ENCODE measurements around the gene NRN1.
A peak's percentile ranks its signal among the peaks of the same experiment; 100 is the strongest.
"Not testable (repeated sequence)": the region's sequence is repeated elsewhere in the genome, so short reads cannot be mapped to it uniquely, and the experiment has no call there.

NRN1 gene

DNA sequence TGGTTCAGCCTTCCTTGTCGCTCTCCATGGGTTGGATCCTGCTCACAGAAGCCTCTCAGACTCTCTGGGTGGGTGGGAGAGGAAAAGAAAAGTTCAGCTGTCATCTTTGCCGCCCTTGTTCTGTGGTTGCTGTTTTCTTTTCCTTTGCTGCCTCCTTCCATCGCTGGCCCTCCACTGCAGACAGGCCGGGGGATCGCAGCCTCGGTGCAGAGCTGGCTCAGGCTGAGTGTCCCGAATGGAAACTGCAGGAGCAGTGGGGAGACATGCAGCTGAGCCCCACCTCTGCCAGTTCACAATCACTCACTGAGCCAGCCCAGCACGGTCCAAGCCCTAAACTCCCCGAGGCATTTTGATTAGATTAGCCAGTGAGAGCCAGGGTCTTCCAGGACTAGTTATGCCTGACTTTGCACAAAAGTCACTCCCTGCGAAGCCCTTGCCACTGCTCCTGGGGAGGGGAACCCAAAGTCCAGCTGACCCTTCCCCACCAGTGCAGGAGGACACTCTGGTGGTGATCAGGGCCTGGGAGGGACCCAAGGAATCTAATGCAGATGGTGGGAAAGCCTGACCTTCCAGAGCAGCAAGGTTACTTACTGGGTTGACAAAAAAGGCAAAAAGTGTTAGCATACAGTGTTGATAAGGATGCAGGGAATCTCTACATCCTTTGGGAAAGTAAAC, 14.0 kb downstream of the NRN1 start:
- H3K4me3 ChIP-seq (ENCODE audit: low read length): peak overlapping the region; percentile 17; the same call in 1 of the 2 replicates
- H3K36me3 ChIP-seq (ENCODE audit: insufficient read depth, low read depth, low read length): no peaks in the 10 kb centered on the region
- H3K4me1 ChIP-seq (ENCODE audit: insufficient read depth, low read length): peaks cover 11% of the 10 kb centered on the region; the same call in 1 of the 2 replicates
- H3K27ac ChIP-seq (ENCODE audit: low read length): no peak overlapping the region
- no peaks in the 10 kb centered on the region; the same call in 1 of the 2 replicates for H3K9me3 ChIP-seq (ENCODE audit: insufficient read depth, low read depth, low read length)
- H3K9ac ChIP-seq (ENCODE audit: low read depth, low read length): no peak overlapping the region
- peaks cover 97% of the 10 kb centered on the region for H3K27me3 ChIP-seq (ENCODE audit: insufficient read depth, low read length)

DNA sequence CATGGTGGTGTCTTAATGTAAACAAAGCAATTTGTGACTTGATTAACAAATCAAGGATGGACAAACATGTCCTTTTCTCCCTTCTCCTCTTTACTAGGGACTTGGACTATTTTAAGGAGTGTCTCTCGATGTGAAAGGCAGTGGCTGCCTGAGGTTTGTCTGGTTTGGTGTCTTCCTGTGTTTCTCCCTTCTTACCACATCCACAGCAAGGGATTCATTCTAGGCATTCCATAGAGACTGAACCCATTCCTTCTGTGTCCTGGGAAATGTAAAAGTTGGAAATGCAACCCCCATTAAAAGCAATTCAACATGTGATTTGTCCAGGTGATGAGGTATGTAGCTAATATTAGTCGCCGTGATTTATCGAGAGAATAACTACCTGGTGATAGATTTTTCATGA, 15.9 kb downstream of the NRN1 start:
- no peaks in the 10 kb centered on the region; the same call in 1 of the 2 replicates for H3K9me3 ChIP-seq (ENCODE audit: insufficient read depth, low read depth, low read length)
- peaks cover 78% of the 10 kb centered on the region for H3K27me3 ChIP-seq (ENCODE audit: insufficient read depth, low read length)
- no peak overlapping the region for H3K27ac ChIP-seq (ENCODE audit: low read length)
- no peaks in the 10 kb centered on the region for H3K36me3 ChIP-seq (ENCODE audit: insufficient read depth, low read depth, low read length)
- H3K4me3 ChIP-seq (ENCODE audit: low read length): no peak overlapping the region
- H3K9ac ChIP-seq (ENCODE audit: low read depth, low read length): no peak overlapping the region
- peaks cover 8% of the 10 kb centered on the region; the same call in 1 of the 2 replicates for H3K4me1 ChIP-seq (ENCODE audit: insufficient read depth, low read length)

DNA sequence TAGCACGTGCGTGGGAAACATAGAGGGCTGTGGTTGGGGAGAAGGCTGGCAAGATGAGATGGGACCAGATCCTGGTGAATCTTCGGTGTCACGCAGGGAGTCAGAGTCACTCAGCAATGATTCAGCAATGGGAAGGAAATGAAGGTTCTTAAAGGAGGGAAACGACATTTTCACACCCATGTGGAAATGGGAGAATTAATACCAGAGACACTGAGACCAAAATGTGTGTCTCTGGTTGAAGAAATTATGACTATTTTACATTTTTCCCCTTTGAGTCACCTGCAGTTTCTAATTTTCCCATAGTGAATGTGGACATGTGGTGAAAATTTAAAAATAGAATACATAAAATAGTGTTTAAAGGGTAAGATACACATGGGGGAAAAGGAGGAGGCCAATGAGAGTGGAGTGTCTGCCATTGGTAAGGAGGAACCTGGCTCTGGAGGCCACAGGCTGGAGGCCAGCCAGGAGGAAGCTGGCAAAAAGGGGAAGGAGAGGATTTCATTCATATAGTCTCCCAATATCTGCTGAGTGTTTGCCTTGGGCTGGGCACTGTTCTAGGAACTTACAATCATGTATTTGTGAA, 17.5 kb downstream of the NRN1 start:
- H3K9ac ChIP-seq (ENCODE audit: low read depth, low read length): no peak overlapping the region
- H3K4me1 ChIP-seq (ENCODE audit: insufficient read depth, low read length): 0 out of 2 replicates have a peak, but pooled peaks cover 3% of the 10 kb centered on the region
- peaks cover 62% of the 10 kb centered on the region for H3K27me3 ChIP-seq (ENCODE audit: insufficient read depth, low read length)
- H3K36me3 ChIP-seq (ENCODE audit: insufficient read depth, low read depth, low read length): no peaks in the 10 kb centered on the region
- H3K4me3 ChIP-seq (ENCODE audit: low read length): no peak overlapping the region
- H3K9me3 ChIP-seq (ENCODE audit: insufficient read depth, low read depth, low read length): no peaks in the 10 kb centered on the region
- H3K27ac ChIP-seq (ENCODE audit: low read length): no peak overlapping the region

DNA sequence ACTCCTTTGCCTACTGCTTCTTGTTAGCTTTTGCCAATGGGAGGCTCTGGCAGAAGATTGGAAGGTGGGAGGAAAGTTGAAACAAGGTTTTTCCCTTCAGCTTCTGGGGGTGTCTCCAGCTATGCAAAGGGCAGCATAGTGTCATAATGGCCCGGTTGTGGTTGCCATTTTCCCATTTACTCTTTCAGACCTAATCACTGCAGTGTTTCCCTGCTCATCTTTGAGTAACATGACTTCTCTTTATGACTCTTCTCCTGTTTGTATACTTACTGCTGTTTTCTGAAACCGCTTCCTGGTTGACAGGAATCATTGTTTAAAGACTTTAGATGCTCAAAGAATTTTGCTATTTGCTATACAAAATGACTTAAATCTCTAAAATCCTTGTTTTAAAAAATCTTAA, 19.9 kb downstream of the NRN1 start:
- Histone ChIP-seq H3K36me3 (ENCODE audit: insufficient read depth, low read depth, low read length) (no peaks in the 10 kb centered on the region), H3K27me3 (ENCODE audit: insufficient read depth, low read length) (peaks cover 39% of the 10 kb centered on the region), H3K4me3 (ENCODE audit: low read length) (no peak overlapping the region), H3K4me1 (ENCODE audit: insufficient read depth, low read length) (no peaks in the 10 kb centered on the region), H3K9me3 (ENCODE audit: insufficient read depth, low read depth, low read length) (no peaks in the 10 kb centered on the region), H3K27ac (ENCODE audit: low read length) (no peak overlapping the region), H3K9ac (ENCODE audit: low read depth, low read length) (no peak overlapping the region)

DNA sequence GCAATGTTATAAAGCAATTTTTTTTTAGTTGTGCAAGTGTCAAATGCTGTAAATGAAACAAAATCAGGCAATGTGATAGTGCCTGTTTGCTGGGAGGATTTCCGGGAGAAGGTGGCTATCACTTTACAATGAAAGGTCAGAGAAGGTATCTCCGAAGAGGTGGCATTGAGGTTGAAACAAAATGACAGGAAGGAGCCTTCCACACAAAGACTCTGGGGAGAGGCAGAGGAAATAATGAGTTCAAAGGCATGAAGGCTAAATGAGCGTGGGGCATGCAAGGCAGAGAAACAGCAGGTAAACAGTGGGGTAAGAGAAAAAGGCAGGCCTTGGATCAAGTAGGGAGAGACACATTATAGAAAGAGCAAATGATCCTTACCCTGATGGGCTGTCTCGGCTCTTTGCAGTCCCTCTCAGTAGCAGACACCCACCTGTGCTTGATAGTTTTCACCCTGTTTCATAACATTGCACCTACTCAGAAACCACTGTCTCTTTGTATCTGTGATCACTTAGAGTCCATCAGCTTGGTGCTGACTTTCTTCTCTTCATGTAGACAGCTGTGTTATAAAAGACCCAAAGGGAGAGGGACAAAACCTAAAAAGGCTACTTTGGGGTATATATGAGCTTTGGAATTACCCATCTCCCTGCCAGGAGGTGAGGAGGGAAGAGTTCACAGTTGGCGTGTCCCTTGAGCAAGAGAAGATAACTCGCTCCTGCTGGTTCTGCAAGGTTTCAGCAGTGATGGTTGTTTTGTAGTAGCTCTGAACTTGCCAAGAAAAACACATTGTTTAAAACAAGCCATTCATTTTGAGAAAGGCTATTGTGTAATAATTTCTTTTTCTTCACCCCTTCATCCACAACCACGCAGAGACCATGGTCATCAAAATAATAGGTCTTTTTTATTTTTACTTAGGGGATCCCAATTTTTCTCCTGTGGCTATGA, 22.3 kb downstream of the NRN1 start:
- H3K27me3 ChIP-seq (ENCODE audit: insufficient read depth, low read length): peaks cover 14% of the 10 kb centered on the region
- H3K9me3 ChIP-seq (ENCODE audit: insufficient read depth, low read depth, low read length): no peaks in the 10 kb centered on the region
- H3K4me1 ChIP-seq (ENCODE audit: insufficient read depth, low read length): no peaks in the 10 kb centered on the region
- H3K9ac ChIP-seq (ENCODE audit: low read depth, low read length): no peak overlapping the region
- H3K27ac ChIP-seq (ENCODE audit: low read length): no peak overlapping the region
- no peak overlapping the region for H3K4me3 ChIP-seq (ENCODE audit: low read length)
- H3K36me3 ChIP-seq (ENCODE audit: insufficient read depth, low read depth, low read length): no peaks in the 10 kb centered on the region

DNA sequence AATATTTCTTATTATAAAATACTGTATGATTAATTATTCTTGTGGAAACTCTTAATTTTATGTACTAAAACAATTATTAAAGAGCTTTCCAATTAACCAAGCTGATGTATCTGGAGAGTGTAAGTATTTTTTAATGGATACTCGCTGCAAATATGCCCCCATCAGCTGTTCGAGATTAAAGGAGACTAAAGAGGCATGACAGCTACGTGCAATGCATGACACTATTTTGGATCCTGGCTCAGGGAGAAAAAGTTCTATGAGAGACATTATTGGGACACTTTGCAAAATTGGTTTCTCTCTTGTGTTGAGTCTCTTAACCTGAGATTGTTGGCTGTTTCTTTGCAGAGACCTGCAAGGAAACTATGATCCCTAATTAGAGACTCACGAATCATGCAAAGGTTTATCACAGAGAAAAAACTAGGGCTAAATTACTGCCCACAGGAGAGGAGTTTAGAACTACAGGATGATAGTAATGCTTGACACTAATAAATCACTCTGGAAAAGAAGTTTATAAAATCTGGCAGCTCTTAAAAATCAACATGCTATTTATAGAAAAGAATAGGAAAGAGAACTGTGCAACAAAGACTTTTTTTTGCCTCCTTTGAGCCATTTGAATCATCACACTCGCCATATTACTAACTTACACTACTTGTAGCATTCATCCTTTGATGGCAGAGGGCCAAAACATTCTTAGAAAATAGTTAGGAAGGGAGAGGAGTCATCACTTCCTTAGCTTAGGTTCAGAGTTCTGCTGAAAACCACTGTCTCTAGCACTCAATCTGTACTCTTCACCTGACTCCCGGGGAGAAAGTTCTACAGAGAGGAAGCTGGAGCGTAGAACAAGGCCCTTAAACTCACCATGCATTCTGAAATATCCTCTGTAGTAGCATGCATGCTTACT, 25.3 kb downstream of the NRN1 start:
- H3K27me3 ChIP-seq (ENCODE audit: insufficient read depth, low read length): no peaks in the 10 kb centered on the region
- H3K27ac ChIP-seq (ENCODE audit: low read length): no peak overlapping the region
- peaks cover 4% of the 10 kb centered on the region; the same call in 1 of the 2 replicates for H3K9me3 ChIP-seq (ENCODE audit: insufficient read depth, low read depth, low read length)
- no peak overlapping the region for H3K9ac ChIP-seq (ENCODE audit: low read depth, low read length)
- H3K4me1 ChIP-seq (ENCODE audit: insufficient read depth, low read length): no peaks in the 10 kb centered on the region
- no peaks in the 10 kb centered on the region for H3K36me3 ChIP-seq (ENCODE audit: insufficient read depth, low read depth, low read length)
- no peak overlapping the region for H3K4me3 ChIP-seq (ENCODE audit: low read length)

DNA sequence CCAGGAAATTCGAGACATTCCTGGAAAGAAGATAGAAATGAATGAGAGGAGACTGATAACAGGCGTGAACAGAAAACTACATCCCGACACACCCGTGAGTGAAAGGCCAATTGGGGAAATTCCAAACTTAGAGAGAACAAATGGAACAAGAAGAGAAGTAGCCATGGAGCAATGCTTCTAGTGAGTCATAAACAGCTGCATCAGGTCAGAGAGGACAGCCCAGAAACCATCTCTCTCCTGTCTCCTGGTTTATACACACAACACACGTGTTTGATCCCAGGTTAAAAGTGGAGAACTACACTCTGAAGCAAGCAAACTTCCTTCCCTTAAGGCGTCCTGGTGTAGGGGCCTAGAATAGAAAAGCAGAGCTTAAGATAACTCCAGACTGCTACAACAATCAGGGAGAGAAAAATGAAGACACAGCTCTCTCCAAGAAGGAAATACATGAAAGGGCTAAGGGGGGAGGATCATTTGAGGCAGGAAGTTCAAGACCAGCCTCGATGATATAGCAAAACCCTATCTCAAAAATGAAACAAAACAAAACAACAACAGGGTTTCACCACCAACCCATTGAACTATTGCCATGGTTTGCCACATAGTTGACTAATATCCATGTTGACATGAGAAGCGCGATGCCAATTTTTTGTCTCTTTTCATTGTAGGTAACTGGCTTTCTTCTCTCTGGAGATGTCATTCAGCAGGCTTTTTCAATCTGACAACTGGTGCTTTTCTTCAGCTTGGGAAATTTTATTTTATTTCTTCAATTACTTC, 26.9 kb downstream of the NRN1 start:
- H3K27ac ChIP-seq (ENCODE audit: low read length): no peak overlapping the region

DNA sequence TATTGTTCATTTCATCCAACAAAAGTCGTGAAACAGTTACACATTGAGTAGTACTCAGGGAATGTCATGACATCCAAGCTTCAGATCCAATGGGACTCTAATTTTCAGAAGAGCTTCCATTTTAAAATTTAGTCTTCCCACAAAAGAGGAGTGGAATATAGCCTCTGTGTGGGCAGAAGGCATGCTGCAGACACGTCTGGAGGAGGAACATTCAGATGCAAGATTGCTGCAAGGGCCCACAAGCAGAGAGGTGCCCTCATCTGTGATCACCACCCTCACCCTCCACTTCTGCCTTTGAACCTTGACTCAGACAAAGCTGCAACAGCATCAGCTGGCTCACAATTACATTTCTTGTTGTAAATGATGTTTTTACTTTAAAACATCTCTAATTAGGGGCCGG, 29.9 kb downstream of the NRN1 start:
- no peak overlapping the region for H3K27ac ChIP-seq (ENCODE audit: low read length)
- H3K4me1 ChIP-seq (ENCODE audit: insufficient read depth, low read length): no peaks in the 10 kb centered on the region
- H3K27me3 ChIP-seq (ENCODE audit: insufficient read depth, low read length): no peaks in the 10 kb centered on the region
- no peak overlapping the region for H3K9ac ChIP-seq (ENCODE audit: low read depth, low read length)
- H3K36me3 ChIP-seq (ENCODE audit: insufficient read depth, low read depth, low read length): no peaks in the 10 kb centered on the region
- H3K9me3 ChIP-seq (ENCODE audit: insufficient read depth, low read depth, low read length): peaks cover 4% of the 10 kb centered on the region; the same call in 1 of the 2 replicates
- no peak overlapping the region for H3K4me3 ChIP-seq (ENCODE audit: low read length)

More for the DNA sequence above, 26.9 kb downstream of the NRN1 start:
- no peaks in the 10 kb centered on the region for H3K4me1 ChIP-seq (ENCODE audit: insufficient read depth, low read length)
- peaks cover 4% of the 10 kb centered on the region; the same call in 1 of the 2 replicates for H3K9me3 ChIP-seq (ENCODE audit: insufficient read depth, low read depth, low read length)
- no peaks in the 10 kb centered on the region for H3K36me3 ChIP-seq (ENCODE audit: insufficient read depth, low read depth, low read length)
- H3K9ac ChIP-seq (ENCODE audit: low read depth, low read length): no peak overlapping the region
- no peaks in the 10 kb centered on the region for H3K27me3 ChIP-seq (ENCODE audit: insufficient read depth, low read length)
- H3K4me3 ChIP-seq (ENCODE audit: low read length): no peak overlapping the region

DNA sequence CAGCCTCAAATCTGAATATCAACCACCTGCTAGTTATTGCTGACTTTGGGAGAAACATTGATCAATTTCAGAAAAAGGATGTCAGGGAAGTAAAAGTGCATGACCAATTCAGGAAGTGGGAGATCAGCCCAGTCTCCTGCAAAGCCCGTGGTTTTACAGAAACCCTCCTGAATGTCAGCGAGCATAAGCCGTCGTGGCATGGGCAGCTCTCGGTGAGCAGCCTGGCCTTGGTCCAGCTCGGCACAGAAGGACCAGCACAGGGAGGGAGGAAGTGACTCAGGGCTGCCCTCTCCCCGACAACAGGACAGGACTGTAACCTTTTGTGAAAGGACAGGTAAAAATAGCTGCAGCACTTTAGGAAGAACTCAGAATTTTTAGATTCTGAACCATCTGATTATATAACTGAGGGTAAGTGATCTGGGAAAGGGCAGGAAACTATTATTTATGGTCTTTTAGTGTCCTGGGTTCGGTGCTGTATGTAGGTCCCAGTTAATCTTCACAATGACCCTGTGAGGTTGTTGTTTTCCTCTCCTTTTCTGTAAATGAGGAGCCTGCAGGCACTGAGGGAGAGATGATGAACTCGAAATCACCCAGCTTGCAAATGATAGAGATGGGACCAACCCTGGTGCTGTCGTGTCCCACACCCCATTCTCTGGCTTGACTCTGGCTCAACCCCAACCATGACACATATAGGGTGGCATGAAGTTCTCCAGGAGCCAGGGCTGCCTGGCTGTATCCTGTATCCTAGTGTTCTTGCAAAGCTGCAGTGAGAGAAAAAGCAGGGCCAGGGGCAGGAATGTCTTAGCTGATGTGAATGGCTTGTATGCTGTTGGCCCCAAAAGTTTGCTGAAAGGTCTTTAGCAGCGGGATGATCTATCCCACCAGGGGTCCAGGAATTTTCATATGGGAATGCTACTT, 37.6 kb downstream of the NRN1 start:
- Histone ChIP-seq H3K9me3 (ENCODE audit: insufficient read depth, low read depth, low read length) (no peaks in the 10 kb centered on the region), H3K4me1 (ENCODE audit: insufficient read depth, low read length) (peaks cover 5% of the 10 kb centered on the region; the same call in 1 of the 2 replicates), H3K36me3 (ENCODE audit: insufficient read depth, low read depth, low read length) (no peaks in the 10 kb centered on the region), H3K27ac (ENCODE audit: low read length) (no peak overlapping the region), H3K27me3 (ENCODE audit: insufficient read depth, low read length) (no peaks in the 10 kb centered on the region), H3K4me3 (ENCODE audit: low read length) (no peak overlapping the region), H3K9ac (ENCODE audit: low read depth, low read length) (no peak overlapping the region)

DNA sequence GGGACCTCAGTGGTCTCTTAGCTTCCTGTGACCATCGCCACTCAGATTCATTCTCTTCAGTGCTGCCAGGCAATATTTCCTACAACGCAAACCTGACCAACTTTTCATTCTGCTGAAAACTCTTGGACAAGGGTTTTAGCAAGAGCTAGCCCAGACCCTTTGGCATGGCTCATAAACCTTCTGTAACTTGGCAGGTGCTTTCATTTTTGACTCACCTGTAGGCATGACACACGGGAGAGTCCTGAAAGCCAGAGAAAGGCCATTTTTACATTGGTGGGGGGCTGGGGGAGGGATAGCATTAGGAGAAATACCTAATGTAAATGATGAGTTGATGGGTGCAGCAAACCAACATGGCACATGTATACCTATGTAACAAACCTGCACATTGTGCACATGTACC, 38.7 kb downstream of the NRN1 start:
- not testable (repeated sequence) for H3K4me3 ChIP-seq (ENCODE audit: low read length); H3K9me3 ChIP-seq (ENCODE audit: insufficient read depth, low read depth, low read length); H3K36me3 ChIP-seq (ENCODE audit: insufficient read depth, low read depth, low read length); H3K27me3 ChIP-seq (ENCODE audit: insufficient read depth, low read length); H3K4me1 ChIP-seq (ENCODE audit: insufficient read depth, low read length); H3K27ac ChIP-seq (ENCODE audit: low read length); H3K9ac ChIP-seq (ENCODE audit: low read depth, low read length)
